K562 (cell line): ENCODE data around the gene OR11A1.

Experiments
- C11orf30 ChIP-seq: fragments of 450-650 bp; IDR thresholded peaks from 2 replicates; pipeline ENCODE4 v1.6.1; 2016; ENCODE audit warnings: low read depth, mild to moderate bottlenecking
- ZBTB8A ChIP-seq: fragments of 450-650 bp; IDR thresholded peaks from 2 replicates; pipeline ENCODE4 v1.6.1; 2018; ENCODE audit warnings: mild to moderate bottlenecking, moderate library complexity; ENCODE audit not compliant: partially characterized antibody

DNA sequence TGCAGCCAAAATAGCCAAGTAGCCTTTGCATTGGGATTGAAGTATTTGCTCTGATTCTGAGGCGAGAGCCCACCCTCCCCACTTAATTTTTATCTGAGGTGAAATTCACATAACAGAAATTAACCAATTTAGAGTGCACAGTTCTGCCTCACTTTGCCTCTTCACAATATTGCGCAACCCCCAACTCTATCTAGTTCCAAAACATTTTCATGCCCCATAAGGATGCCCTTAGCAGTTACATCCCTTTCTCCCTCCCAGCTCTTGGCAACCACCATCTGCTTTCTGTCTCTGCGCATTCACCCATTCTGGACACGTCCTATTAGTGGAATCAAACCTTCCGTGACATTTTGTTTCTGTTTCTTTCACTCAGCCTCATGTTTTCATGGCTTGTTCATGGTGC, 21.9 kb upstream of the OR11A1 start:
- TF ChIP-seq C11orf30 (no peak), ZBTB8A (no peak)
